ENCODE results near the gene RAVER1.

DNA sequence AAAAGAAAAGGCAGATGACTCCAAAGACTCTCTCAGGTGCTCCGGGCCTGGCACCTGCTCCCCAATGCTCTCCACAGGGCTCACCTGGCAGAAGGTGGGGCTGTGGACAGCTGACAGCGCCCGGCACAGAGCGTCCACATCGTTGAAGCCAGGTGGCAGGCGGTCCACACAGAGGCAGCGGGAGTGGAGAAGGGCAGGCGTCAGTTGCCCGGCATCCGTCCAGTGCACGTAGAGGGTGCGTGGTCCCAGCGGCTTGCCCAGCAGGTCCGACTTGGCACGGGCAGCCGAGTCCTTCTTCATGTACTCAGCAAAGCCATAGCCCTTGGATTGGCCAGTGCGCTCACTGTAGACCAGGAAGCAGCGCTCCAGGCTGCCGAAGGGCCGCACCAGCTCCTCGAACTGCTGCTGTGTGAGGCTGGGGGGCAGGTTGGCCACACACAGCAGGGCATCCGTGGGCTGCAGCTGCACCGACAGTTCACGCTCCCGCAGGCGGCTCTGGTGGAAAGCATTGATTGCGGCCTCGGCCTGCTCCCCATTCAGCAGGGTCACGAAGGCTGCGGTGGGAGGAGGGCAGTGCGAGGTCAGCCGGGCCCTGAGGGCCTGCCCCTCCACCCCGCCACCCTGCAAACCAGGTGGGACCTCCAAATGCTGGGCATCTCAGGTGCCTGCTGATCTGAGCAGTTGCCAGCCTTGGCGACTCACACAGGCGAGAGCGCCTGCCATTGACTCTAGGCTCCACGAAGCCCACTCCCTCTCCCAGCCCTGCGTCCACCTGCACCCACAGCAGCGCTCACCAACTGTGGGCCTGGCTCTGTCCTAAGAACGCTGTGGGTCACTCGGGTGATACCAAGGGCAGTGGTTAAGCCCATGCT, 4.5 kb downstream of the RAVER1 start:
- TF ChIP-seq, protein P1, sequence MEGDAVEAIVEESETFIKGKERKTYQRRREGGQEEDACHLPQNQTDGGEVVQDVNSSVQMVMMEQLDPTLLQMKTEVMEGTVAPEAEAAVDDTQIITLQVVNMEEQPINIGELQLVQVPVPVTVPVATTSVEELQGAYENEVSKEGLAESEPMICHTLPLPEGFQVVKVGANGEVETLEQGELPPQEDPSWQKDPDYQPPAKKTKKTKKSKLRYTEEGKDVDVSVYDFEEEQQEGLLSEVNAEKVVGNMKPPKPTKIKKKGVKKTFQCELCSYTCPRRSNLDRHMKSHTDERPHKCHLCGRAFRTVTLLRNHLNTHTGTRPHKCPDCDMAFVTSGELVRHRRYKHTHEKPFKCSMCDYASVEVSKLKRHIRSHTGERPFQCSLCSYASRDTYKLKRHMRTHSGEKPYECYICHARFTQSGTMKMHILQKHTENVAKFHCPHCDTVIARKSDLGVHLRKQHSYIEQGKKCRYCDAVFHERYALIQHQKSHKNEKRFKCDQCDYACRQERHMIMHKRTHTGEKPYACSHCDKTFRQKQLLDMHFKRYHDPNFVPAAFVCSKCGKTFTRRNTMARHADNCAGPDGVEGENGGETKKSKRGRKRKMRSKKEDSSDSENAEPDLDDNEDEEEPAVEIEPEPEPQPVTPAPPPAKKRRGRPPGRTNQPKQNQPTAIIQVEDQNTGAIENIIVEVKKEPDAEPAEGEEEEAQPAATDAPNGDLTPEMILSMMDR (IDR thresholded peaks at IDR 0.05): no peak
- TF ChIP-seq POLR2A (IDR thresholded peaks at IDR 0.05): no peak
- no peak for TF ChIP-seq EP300 (IDR thresholded peaks at IDR 0.05)

Measured in tibial nerve (tissue), 4 donors.